NCI-H2196 treated with DMSO at 0.1 percent for 48 hours (cell line): Measurements from ENCODE around the gene SLC26A6.

Experiments
- DNase-seq: peaks from one replicate; lab custom pipeline; 2025; ENCODE audit not compliant: unreplicated experiment; lab: John Stamatoyannopoulos, UW

The SLC26A6 gene

GRCh38 chr3:48600711-48601621 is 34.3 kb downstream of the SLC26A6 start:
- no peak for DNase-seq

- no peak for DNase-seq
Measured at GRCh38 chr3:48599509-48600285, 35.6 kb downstream of the SLC26A6 start.

GRCh38 chr3:48599077-48599501 is 36.2 kb downstream of the SLC26A6 start:
- no peak for DNase-seq

- no peak for DNase-seq
Measured at GRCh38 chr3:48598323-48599076, 36.8 kb downstream of the SLC26A6 start.

GRCh38 chr3:48597408-48597800 is 37.9 kb downstream of the SLC26A6 start:
- no peak for DNase-seq

- DNase-seq, result no peak
Measured at GRCh38 chr3:48596676-48597407, 38.4 kb downstream of the SLC26A6 start.

GRCh38 chr3:48596157-48596556 is 39.1 kb downstream of the SLC26A6 start:
- DNase-seq, result no peak

- no peak for DNase-seq
Measured at GRCh38 chr3:48595526-48596121, 39.6 kb downstream of the SLC26A6 start.

GRCh38 chr3:48595075-48595525 is 40.2 kb downstream of the SLC26A6 start, which contains the start of gene COL7A1:
Gene COL7A1 (minus strand): TSS chr3:48595329. CDS start chr3:48595159, 170 bp downstream.
- DNase-seq, result no peak

- DNase-seq, result no peak
Measured at GRCh38 chr3:48594417-48595049, 40.7 kb downstream of the SLC26A6 start.

- no peak for DNase-seq
Measured at GRCh38 chr3:48593337-48593736, 41.9 kb downstream of the SLC26A6 start.

GRCh38 chr3:48592519-48593087 is 42.7 kb downstream of the SLC26A6 start:
- no peak for DNase-seq

GRCh38 chr3:48591886-48592518 is 43.3 kb downstream of the SLC26A6 start:
- DNase-seq, result no peak

- DNase-seq, result no peak
Measured at GRCh38 chr3:48591436-48591835, 43.8 kb downstream of the SLC26A6 start.

- no peak for DNase-seq
Measured at GRCh38 chr3:48588230-48588629, 47.0 kb downstream of the SLC26A6 start.

GRCh38 chr3:48587686-48588085 is 47.6 kb downstream of the SLC26A6 start:
- no peak for DNase-seq

- no peak for DNase-seq
Measured at GRCh38 chr3:48585411-48585810, 49.9 kb downstream of the SLC26A6 start.

- no peak for DNase-seq
Measured at GRCh38 chr3:48584836-48585235, 50.4 kb downstream of the SLC26A6 start.
